ENCODE measurements around the gene LCN10. TPM values are rescaled to one million over a fixed set of nuclear protein-coding genes. Genes with fewer than 3 reads are reported as not detected.

The LCN10 gene
- polyA plus RNA-seq, 2 donors = 5.3 to 14.9 TPM

DNA sequence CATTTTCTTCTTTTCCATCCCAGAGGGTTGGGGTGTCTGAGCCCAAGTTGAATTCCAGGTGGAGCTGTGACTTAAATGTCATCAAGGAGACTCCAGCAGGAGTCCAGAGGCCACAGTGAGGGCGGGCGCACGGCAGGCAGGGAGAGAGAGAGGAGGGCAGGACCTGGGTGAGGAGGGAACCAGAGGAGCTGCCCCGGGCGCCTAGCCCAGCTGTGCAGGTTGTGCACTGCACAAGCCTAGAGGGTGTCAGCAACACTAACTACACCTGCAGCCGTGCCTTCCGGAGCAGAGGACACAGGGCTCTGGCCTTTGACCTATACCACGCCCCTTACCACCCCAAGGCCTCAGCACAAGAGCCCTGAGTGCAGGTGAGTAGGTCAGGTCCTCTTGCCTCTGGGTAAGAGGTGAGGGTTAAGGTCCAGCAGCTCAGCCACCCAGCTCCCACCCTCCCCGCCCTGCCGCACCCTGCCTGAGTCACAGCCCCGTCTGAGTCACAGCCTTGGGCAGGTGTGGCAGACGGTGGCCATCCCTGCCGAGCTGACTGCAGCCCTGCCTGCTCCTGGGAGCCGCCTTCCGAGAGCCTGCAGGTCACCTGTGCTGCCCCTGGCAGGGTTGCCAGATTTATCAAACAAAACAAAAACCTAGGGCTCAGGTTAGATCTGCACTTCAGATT lies 49.1 kb downstream of the LCN10 start:
- Histone ChIP-seq H3K36me3 (ENCODE audit: control insufficient read depth in 2 of 2, insufficient read depth in 2 of 2, low read length in 1 of 2) (no peaks in the 10 kb centered on the region), H3K27me3 (ENCODE audit: control insufficient read depth in 1 of 2, insufficient read depth in 2 of 2, low read length in 2 of 2) (no peaks in the 10 kb centered on the region), H3K4me1 (ENCODE audit: control insufficient read depth in 2 of 2, insufficient read depth in 2 of 2, low read length in 1 of 2) (peaks cover 0 to 43% of the 10 kb centered on the region in 2 donors), H3K27ac (ENCODE audit: low read depth in 2 of 2, low read length in 1 of 2) (peak overlapping the region; percentile 91), H3K9me3 (ENCODE audit: control insufficient read depth in 2 of 2, insufficient read depth in 1 of 2, low read depth in 1 of 2, low read length in 1 of 2) (no peaks in the 10 kb centered on the region), H3K4me3 (ENCODE audit: low read depth in 1 of 2, low read length in 2 of 2) (no peak overlapping the region)
- WGBS, 2 donors = 48 to 52% methylated on average over 15 of the region's 15 CpGs

DNA sequence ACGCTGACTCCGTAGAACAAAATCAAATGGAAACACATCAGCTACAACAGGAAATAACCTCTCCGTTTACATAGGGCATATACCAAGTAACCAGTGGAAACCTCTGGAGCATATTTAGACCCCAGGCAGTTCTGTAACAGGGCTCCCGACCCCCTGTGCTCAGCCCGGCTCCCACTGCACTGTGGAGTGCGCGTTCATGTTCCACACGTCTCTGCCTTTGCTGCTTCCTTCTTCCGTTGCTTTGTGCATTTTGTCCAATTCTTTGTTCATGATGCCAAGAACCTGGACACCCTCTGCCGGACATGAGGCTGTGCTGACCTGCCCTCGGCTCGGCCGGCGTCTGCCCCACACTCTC lies 49.6 kb downstream of the LCN10 start:
- no peak overlapping the region for H3K4me3 ChIP-seq (ENCODE audit: low read depth in 1 of 2, low read length in 2 of 2)
- no peaks in the 10 kb centered on the region for H3K9me3 ChIP-seq (ENCODE audit: control insufficient read depth in 2 of 2, insufficient read depth in 1 of 2, low read depth in 1 of 2, low read length in 1 of 2)
- peaks cover 1 to 46% of the 10 kb centered on the region in 2 donors for H3K4me1 ChIP-seq (ENCODE audit: control insufficient read depth in 2 of 2, insufficient read depth in 2 of 2, low read length in 1 of 2)
- no peaks in the 10 kb centered on the region for H3K36me3 ChIP-seq (ENCODE audit: control insufficient read depth in 2 of 2, insufficient read depth in 2 of 2, low read length in 1 of 2)
- 54 to 66% methylated on average over 14 of the region's 14 CpGs for WGBS, 2 donors
- peak overlapping the region; percentile 91 for H3K27ac ChIP-seq (ENCODE audit: low read depth in 2 of 2, low read length in 1 of 2)
- no peaks in the 10 kb centered on the region for H3K27me3 ChIP-seq (ENCODE audit: control insufficient read depth in 1 of 2, insufficient read depth in 2 of 2, low read length in 2 of 2)

DNA sequence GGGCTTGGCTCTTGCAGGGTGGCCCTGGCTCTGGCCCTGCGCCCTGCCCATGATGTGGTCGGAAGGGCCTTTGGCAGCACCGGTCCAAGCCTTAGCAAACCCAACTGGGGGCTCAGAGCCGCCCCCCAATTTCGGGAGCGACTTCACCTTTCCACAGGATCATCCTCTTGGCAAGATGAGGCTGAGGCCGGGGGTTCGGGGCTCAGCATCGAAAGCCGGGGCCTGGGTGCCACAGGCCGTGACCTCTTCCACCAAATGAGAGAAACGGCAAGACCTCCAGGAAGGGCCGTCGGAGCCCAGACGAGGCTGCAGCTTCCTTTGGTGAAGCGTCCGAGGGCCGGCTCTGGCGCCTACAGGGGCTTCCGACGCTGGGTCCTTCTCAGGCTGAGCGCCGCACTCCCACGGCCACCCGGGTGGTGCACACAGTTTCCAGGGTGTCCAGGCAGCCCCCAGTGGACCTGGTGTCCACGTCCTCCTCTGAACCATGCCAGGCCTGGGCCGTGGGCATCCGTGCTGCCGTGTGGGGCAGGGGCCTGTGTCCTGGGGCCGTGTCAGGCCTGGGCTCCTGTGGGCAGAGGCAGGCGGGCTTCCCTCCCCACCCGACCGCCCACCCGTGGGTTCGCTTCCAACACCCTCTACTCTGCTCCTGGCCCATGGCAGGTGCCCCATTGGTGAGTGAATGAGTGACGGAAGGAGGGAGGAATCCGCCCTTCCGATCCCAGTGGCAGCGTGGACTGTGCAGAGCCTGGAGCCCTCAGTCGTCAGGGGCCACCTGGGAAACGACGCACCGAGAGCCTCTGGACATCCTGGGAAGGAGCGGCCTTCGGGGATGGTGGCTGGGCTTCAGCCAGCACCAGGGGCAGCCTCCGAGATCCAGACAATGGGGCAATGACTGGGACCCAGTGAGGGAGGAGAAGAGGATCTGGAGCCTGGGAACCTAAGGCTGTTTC lies 50.3 kb downstream of the LCN10 start:
- Histone ChIP-seq H3K27ac (ENCODE audit: low read depth in 2 of 2, low read length in 1 of 2) (peak overlapping the region in 1 of 2 donors; percentile 91), H3K36me3 (ENCODE audit: control insufficient read depth in 2 of 2, insufficient read depth in 2 of 2, low read length in 1 of 2) (no peaks in the 10 kb centered on the region), H3K9me3 (ENCODE audit: control insufficient read depth in 2 of 2, insufficient read depth in 1 of 2, low read depth in 1 of 2, low read length in 1 of 2) (no peaks in the 10 kb centered on the region), H3K4me3 (ENCODE audit: low read depth in 1 of 2, low read length in 2 of 2) (no peak overlapping the region), H3K4me1 (ENCODE audit: control insufficient read depth in 2 of 2, insufficient read depth in 2 of 2, low read length in 1 of 2) (peaks cover 3 to 50% of the 10 kb centered on the region in 2 donors), H3K27me3 (ENCODE audit: control insufficient read depth in 1 of 2, insufficient read depth in 2 of 2, low read length in 2 of 2) (no peaks in the 10 kb centered on the region)
- WGBS, 2 donors = 87 to 88% methylated on average over 46 of the region's 46 CpGs

- Histone ChIP-seq H3K9me3 (ENCODE audit: control insufficient read depth in 2 of 2, insufficient read depth in 1 of 2, low read depth in 1 of 2, low read length in 1 of 2) (no peaks in the 10 kb centered on the region), H3K27me3 (ENCODE audit: control insufficient read depth in 1 of 2, insufficient read depth in 2 of 2, low read length in 2 of 2) (no peaks in the 10 kb centered on the region), H3K4me1 (ENCODE audit: control insufficient read depth in 2 of 2, insufficient read depth in 2 of 2, low read length in 1 of 2) (peaks cover 3 to 47% of the 10 kb centered on the region in 2 donors), H3K27ac (ENCODE audit: low read depth in 2 of 2, low read length in 1 of 2) (peak overlapping the region in 1 of 2 donors; percentile 48), H3K36me3 (ENCODE audit: control insufficient read depth in 2 of 2, insufficient read depth in 2 of 2, low read length in 1 of 2) (no peaks in the 10 kb centered on the region), H3K4me3 (ENCODE audit: low read depth in 1 of 2, low read length in 2 of 2) (no peak overlapping the region)
- 85 to 87% methylated on average over 29 of the region's 29 CpGs for WGBS, 2 donors
Observed at GRCh38 chr9:136691316-136692184, 51.2 kb downstream of the LCN10 start.

- H3K27ac ChIP-seq (ENCODE audit: low read depth in 2 of 2, low read length in 1 of 2) = peak overlapping the region; percentile 48 to 59
- H3K4me3 ChIP-seq (ENCODE audit: low read depth in 1 of 2, low read length in 2 of 2) = no peak overlapping the region
- 43 to 46% methylated on average over 15 of the region's 15 CpGs for WGBS, 2 donors
- no peaks in the 10 kb centered on the region for H3K27me3 ChIP-seq (ENCODE audit: control insufficient read depth in 1 of 2, insufficient read depth in 2 of 2, low read length in 2 of 2)
- no peaks in the 10 kb centered on the region for H3K36me3 ChIP-seq (ENCODE audit: control insufficient read depth in 2 of 2, insufficient read depth in 2 of 2, low read length in 1 of 2)
- no peaks in the 10 kb centered on the region for H3K9me3 ChIP-seq (ENCODE audit: control insufficient read depth in 2 of 2, insufficient read depth in 1 of 2, low read depth in 1 of 2, low read length in 1 of 2)
- peaks cover 6 to 54% of the 10 kb centered on the region in 2 donors for H3K4me1 ChIP-seq (ENCODE audit: control insufficient read depth in 2 of 2, insufficient read depth in 2 of 2, low read length in 1 of 2)
Observed at GRCh38 chr9:136690806-136691261, 51.9 kb downstream of the LCN10 start.

DNA sequence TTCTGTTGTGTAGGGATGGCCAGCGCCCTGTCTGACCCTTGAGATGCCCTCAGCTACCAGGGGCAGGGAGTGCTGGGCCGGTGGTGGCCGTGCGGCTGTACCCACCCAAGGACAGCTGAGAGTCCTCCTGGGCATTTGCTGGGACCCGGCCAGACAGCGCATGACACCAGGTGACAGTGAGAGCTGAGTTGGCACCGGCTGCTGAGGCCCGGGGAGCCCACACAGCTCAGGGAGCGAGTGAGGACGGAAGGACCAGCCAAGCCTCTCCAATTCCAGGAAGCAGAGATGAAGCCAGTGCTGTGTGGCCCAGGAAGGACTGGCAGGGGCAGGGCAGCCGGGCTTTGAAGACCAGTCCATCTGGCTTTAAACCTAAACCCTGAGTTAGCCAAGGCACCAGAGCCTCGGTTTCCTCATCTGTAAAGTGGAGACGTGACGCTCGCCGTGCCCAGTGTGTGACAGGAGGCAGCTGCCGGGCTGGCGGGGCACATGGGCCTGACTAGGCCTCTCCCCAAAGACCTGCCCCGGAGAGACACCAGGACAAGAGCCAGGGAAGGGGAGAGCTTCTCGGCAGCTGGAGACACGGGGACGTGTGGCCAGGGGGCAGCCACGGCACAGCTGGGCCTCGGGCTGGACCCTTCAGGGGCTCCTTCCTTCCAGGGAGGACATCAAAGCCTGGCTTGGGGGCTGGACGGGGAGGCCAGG lies 52.5 kb downstream of the LCN10 start:
- Histone ChIP-seq H3K36me3 (ENCODE audit: control insufficient read depth in 2 of 2, insufficient read depth in 2 of 2, low read length in 1 of 2) (no peaks in the 10 kb centered on the region), H3K27me3 (ENCODE audit: control insufficient read depth in 1 of 2, insufficient read depth in 2 of 2, low read length in 2 of 2) (no peaks in the 10 kb centered on the region), H3K27ac (ENCODE audit: low read depth in 2 of 2, low read length in 1 of 2) (peak overlapping the region; percentile 48 to 59), H3K9me3 (ENCODE audit: control insufficient read depth in 2 of 2, insufficient read depth in 1 of 2, low read depth in 1 of 2, low read length in 1 of 2) (no peaks in the 10 kb centered on the region), H3K4me1 (ENCODE audit: control insufficient read depth in 2 of 2, insufficient read depth in 2 of 2, low read length in 1 of 2) (peaks cover 11 to 52% of the 10 kb centered on the region in 2 donors), H3K4me3 (ENCODE audit: low read depth in 1 of 2, low read length in 2 of 2) (no peak overlapping the region)
- WGBS, 2 donors = 71% methylated on average over 24 to 25 of the region's 25 CpGs

DNA sequence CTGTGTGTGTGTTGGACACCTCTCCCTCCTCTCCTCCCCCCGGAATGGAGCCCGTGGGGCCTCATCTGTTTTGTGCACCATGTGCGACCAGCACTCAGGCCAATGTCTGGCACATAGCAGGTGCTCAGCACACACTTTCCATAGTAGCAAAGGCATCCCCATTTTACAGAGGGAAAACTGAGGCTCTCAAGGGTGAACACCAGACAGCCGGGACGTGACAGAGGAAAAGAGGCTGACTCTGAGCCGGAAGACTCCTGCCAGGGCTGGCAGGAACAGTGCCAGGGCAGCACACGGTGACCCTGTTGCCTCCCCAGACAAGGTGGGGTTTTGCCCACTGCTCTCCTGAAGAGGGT lies 53.7 kb downstream of the LCN10 start:
- H3K4me1 ChIP-seq (ENCODE audit: control insufficient read depth in 2 of 2, insufficient read depth in 2 of 2, low read length in 1 of 2) = peaks cover 11 to 51% of the 10 kb centered on the region in 2 donors
- H3K9me3 ChIP-seq (ENCODE audit: control insufficient read depth in 2 of 2, insufficient read depth in 1 of 2, low read depth in 1 of 2, low read length in 1 of 2) = no peaks in the 10 kb centered on the region
- H3K36me3 ChIP-seq (ENCODE audit: control insufficient read depth in 2 of 2, insufficient read depth in 2 of 2, low read length in 1 of 2) = no peaks in the 10 kb centered on the region
- 63 to 76% methylated on average over 7 of the region's 7 CpGs for WGBS, 2 donors
- no peaks in the 10 kb centered on the region for H3K27me3 ChIP-seq (ENCODE audit: control insufficient read depth in 1 of 2, insufficient read depth in 2 of 2, low read length in 2 of 2)
- H3K4me3 ChIP-seq (ENCODE audit: low read depth in 1 of 2, low read length in 2 of 2) = no peak overlapping the region
- H3K27ac ChIP-seq (ENCODE audit: low read depth in 2 of 2, low read length in 1 of 2) = peak overlapping the region in 1 of 2 donors; percentile 36

GRCh38 chr9:136688274-136689107 lies 54.2 kb downstream of the LCN10 start:
- Histone ChIP-seq H3K27ac (ENCODE audit: low read depth in 2 of 2, low read length in 1 of 2) (peak overlapping the region in 1 of 2 donors; percentile 53), H3K9me3 (ENCODE audit: control insufficient read depth in 2 of 2, insufficient read depth in 1 of 2, low read depth in 1 of 2, low read length in 1 of 2) (no peaks in the 10 kb centered on the region), H3K4me1 (ENCODE audit: control insufficient read depth in 2 of 2, insufficient read depth in 2 of 2, low read length in 1 of 2) (peaks cover 11 to 49% of the 10 kb centered on the region in 2 donors), H3K27me3 (ENCODE audit: control insufficient read depth in 1 of 2, insufficient read depth in 2 of 2, low read length in 2 of 2) (no peaks in the 10 kb centered on the region), H3K4me3 (ENCODE audit: low read depth in 1 of 2, low read length in 2 of 2) (no peak overlapping the region), H3K36me3 (ENCODE audit: control insufficient read depth in 2 of 2, insufficient read depth in 2 of 2, low read length in 1 of 2) (peaks cover 0 to 4% of the 10 kb centered on the region in 2 donors)
- WGBS, 2 donors = 60 to 63% methylated on average over 21 of the region's 21 CpGs

Measured in esophagus (tissue), 2 donors.